ENCODE measurements around the gene EIF4B. TPM values are rescaled to one million over a fixed set of nuclear protein-coding genes. Genes with fewer than 3 reads are reported as not detected.

EIF4B gene
- total and polyA plus RNA-seq, 2 of the 13 experiments (the other 11 are each of a cell fraction or from before 2014, with no cell fraction given): 416 to 548 TPM

GRCh38 chr12:53005986-53006809 lies at the start of gene EIF4B (continued):
- TF ChIP-seq NFAT5 (CRISPR knock-in tag; IDR thresholded peaks at IDR 0.05) (no peak), KLF11 (CRISPR knock-in tag; IDR thresholded peaks at IDR 0.05) (0 out of 2 replicates have a peak, but pooled peaks have one; percentile 66), HMG20B (CRISPR knock-in tag; conservative IDR thresholded peaks at IDR 0.05) (no peak), MLLT10 (CRISPR knock-in tag; IDR thresholded peaks at IDR 0.05) (no peak), EZH2 (conservative IDR thresholded peaks at IDR 0.05; ENCODE audit: low read depth, low read length) (no peak), ZC3H13 (CRISPR knock-in tag; IDR thresholded peaks at IDR 0.05) (no peak; the same call in 1 of the 2 replicates), CSRNP2 (CRISPR knock-in tag; conservative IDR thresholded peaks at IDR 0.05; ENCODE audit: low read depth) (no peak), ZNF318 (CRISPR knock-in tag; IDR thresholded peaks at IDR 0.05) (no peak), SAP130 (CRISPR knock-in tag; IDR thresholded peaks at IDR 0.05; ENCODE audit: low read depth) (peak; percentile 95), POLR2AphosphoS5 (IDR thresholded peaks at IDR 0.05; ENCODE audit: low read depth, low read length) (peak; percentile 83), ZNF18 (CRISPR knock-in tag; IDR thresholded peaks at IDR 0.05; ENCODE audit: insufficient replicate concordance) (no peak)
